ENCODE measurements around the gene MYLK4.
"Not testable (repeated sequence)": the region's sequence is repeated elsewhere in the genome, so short reads cannot be mapped to it uniquely, and the experiment has no call there.

MYLK4 gene

DNA sequence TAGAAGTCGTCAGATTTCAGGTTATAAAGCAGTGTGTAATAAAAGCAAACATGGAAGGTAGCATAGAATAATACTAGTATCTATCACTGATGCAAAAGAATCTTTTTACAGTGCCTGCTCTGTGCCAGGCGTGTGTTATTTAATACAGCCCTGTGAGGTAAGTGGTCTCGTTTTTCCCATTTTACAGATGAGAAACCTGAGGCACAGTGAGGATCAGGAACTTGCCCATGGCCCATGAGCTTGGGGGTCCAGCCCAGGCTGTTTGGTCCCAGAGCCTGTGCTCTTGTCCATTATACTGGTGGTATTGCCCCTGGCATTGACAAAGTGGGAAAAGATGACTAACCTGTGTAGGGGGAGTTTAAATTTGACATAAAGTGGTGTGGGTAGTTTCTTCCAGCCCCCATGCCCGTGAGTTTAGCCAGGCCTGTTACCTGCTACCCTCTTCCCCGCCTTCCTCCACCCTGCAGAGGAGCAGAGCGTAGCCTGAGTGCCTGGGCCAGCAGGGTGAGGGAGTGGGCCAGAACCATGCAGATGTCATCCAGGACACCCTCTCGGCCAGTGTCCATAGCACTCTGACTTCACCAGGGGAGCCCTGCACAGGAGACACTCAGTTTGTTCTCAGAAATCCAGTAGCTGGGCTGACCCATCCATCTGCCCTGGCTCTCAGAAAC is 31.1 kb upstream of the MYLK4 start:
- DNase-seq: peak in 1 of 10 donors; percentile 29
- intact Hi-C loops (cut with DNase I): no loop called here

DNA sequence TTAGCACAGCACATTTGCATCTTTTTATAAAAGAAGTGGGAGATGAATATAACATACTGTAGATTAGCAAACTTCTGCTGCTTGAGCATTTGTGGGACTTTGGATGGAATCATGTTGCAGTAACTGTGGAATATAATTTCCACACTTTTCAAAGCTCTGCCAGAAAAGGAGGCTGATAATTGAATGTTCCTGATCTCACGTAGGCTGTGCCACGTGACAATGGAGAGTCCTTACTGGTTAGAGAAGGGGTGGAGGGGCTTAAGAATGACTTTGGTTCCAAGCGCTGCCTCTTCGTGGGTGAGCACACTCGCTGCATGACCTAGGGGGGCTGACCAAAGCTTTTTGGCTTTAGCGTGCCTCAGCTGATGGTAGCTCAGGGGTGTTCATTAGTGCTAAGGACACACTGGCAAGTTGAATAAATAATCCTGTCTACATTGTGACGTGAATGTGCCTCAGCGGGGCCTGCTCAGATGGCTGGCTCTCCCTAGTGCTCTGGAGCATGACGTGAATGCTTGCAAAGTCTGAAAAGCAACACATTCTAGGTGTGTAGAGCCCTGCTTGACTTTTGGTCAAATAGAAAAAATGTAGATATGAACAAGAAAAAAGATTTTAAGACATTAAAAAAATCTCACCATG is 29.5 kb upstream of the MYLK4 start:
- intact Hi-C loops (cut with DNase I): no loop called here
- DNase-seq: no peak

DNA sequence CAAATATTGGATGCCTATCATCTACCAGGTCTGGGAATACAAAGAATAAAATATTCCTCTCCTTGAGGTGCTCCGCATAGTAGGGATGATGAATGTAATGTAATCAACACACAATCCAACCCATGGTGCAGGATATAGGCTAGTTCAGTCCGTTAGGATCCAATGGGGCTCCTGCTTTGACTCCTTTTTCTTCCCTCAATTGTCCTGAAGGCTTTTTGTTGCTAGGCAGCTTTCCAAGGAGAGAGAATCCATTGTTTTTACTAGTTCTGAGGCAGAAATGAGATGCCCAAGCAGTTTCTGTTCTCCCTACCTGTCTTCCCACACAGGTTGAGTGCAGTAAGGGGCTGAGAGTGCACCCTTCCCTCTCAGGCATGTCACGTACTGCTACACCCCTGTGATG is 26.5 kb upstream of the MYLK4 start:
- intact Hi-C loops (cut with DNase I): loop anchor here (10.0 kb wide), 2 partner anchors 58 to 158 kb away; no protein-coding TSS in a partner anchor
- no peak for DNase-seq

DNA sequence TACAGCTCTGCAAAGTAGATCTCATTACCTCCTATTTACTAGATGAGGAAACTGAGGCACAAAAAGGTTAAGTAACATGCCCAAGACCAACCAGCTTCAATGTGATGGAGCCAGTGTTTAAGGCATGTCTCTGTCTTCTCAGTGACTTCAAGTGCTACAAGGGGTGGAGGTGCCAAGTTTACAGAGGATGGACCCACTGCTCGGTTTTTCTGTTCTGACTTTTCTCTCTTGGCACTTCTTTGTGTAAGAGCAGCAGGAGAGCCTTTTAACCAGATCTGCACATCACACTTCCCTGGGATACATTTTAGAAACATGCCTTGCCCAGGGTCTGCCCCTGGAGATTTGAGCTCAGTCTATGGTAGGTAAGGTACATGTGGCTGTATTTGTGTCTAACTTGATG is 24.3 kb upstream of the MYLK4 start:
- intact Hi-C loops (cut with DNase I): loop anchor here (10.0 kb wide), 2 partner anchors 60 to 160 kb away; no protein-coding TSS in a partner anchor
- no peak for DNase-seq

DNA sequence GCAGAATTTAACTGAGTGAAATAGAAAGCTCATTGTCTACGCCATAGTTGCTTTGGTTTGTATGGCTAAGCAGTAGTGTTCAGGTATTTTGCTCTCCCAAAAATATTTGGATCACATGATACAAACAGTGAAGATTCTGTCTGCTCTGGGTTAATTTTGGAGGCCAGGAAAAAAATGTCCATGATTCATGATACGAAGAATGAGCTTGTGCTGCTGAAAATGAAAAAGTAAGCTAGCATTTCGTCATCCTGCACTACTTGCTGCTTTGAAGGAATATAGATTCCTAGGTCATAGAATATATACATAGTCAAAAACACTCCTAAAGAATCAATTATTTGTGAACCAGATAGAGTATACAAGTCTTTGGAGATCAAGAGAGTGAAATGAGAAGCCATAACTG is 22.7 kb upstream of the MYLK4 start:
- intact Hi-C loops (cut with DNase I): loop anchor here (10.0 kb wide), 2 partner anchors 61 to 161 kb away; no protein-coding TSS in a partner anchor
- DNase-seq: no peak

DNA sequence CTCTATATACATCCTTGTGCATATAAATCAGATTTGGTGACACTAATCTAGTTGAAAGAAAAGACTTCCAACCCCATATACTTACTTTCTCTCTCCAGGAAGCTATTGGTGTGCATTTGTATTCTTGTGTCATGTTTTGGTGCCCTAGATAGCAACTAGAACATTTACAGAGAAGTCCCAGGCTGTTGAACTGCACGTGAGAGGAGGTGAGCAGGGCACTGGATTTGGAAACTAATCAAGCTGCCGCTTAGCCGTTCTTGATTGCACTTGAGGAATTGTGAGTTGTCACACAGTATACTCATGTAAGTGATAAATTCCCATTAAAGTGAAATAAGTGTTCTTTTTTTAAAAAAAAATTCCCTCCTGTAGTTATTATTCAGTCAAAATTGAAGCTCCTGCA is 22.1 kb upstream of the MYLK4 start:
- intact Hi-C loops (cut with DNase I): loop anchor here (10.0 kb wide), 2 partner anchors 62 to 162 kb away; no protein-coding TSS in a partner anchor
- no peak for DNase-seq

DNA sequence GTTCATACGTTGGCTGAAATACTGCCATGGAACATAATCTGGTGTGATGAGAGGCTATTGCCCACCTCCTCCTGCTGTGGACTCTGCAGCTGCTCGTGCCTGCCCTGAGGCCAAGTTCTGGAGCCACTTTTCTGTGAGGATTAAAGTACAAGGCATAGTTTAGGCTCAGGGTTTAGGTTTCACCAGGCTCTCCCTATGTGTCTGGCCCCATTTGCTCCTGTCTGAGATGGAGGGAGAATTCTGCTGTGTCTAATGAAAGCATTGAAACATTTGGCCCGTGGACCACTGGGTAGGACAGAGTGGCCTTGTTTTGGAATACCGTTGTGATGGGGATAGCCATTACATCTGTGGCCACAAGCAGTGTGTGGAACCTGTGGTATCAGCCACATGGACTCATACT is 20.4 kb upstream of the MYLK4 start:
- no peak for DNase-seq

DNA sequence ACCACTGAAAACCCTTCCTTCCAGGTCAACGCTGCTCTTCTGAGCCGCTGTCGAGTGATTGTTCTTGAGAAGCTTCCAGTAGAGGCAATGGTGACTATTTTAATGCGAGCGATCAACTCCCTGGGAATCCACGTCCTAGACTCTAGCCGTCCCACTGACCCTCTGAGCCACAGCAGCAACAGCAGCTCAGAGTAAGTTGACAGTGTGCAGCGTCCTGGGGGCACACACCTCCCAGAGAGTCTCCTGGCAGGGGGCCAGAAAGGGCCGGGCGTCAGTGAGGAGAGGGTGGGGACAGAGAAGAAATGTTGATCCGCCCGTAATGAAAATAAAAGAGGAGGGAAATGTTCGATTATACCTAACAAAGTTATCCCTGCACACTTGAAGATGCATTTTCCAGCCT is 19.4 kb upstream of the MYLK4 start:
- DNase-seq: peak in 1 of 10 donors; percentile 87
- intact Hi-C loops (cut with DNase I): loop anchor here (10.0 kb wide), 2 partner anchors 65 to 165 kb away; no protein-coding TSS in a partner anchor

More for the DNA sequence above, 20.4 kb upstream of the MYLK4 start:
- intact Hi-C loops (cut with DNase I): loop anchor here (10.0 kb wide), 2 partner anchors 64 to 164 kb away; no protein-coding TSS in a partner anchor

DNA sequence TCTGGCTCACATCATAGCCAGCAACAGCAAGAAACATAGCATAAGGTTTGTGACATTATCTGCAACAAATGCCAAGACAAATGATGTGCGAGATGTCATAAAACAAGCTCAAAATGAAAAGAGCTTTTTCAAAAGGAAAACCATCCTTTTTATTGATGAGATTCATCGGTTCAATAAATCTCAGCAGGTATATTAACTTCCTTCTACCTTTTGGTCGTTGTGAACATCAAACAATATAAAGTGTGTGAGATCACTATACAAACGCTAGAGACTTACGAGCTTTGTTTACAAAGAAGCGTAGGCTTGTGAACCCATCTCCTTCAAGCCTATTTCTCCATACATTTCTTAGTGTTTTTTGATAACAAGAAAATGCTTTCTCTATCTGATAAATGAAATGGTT is 18.0 kb upstream of the MYLK4 start:
- intact Hi-C loops (cut with DNase I): no loop called here
- DNase-seq: no peak

DNA sequence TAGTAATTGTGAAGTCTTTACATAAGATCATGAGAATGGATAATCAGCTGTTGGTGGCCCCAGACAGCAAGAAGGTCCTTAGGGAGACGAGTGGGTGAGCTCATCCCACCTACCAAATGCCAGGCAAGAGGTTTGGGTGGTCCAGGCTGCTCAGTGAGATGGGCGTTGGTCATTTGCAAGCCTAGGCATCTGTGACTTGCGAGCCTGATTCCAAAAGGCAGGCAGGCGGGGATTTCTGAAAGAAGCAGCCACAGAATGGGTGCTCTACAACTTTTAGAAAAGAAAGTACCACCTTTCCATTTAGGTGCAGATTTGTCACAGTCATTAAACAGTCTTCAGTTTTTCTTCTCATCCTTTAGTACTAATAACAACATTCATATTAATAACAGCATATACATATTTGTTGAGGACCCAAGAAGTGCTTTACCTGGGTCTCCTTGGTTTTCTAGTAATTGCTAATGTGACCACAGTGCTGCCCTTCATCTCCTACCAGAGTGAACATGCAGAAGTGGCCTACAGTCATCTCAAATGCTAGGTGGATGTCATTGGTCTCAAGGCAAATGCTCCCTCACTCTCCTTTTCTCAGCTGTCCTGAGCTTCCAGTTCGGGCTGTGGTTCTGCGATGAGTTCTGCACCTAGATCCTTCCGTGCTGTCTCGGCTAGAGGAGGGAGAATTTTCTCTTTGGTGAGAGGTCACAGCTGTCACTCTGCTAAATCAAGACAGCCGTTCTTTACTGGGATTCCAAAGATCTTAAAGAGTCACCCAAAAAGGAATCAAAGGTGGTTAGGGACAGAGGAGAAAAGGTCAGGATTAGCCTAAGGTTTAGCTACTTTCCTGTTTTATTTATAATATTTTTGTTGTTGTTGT is 17.2 kb upstream of the MYLK4 start:
- intact Hi-C loops (cut with DNase I): no loop called here
- DNase-seq: no peak

DNA sequence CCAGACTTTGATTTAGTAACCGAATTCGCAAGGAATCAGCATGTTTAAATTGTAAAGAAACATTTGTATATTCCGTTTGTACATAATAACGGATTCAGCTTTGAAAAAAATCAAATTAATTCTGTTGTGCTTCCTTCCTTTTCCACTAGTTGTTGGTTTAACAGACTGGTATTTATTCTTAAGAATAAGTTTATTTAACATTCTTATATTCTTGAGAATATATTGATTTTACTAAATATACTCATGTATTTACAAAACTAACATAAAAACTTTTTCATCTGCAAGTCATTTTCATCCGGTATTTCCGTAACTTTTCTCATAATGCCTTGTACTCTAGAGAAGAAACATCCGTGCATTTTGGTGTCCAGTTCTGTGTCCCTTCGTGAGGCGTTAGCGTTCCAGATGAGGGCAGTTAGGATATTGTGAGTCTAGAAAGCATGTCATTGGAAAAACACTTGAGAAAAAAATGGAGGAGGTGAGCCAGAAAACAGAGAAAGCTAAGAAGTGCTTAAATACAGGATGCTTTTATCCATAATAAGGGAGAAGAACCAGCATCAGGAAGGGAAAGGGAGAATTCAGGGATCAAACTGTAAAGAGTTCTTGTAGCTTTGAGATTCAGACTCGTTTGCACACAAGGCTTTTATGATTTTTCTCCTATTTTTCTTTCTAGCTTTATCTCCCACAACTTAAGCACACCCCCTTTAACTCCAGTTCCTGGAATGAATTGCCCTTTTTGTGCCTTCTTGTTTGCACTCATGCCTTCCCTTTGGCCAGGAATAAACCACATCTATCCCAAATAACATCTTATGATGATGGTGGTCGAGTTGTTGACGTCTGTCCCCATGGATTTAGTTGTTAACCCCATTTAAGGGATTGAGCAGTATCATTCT is 16.3 kb upstream of the MYLK4 start:
- intact Hi-C loops (cut with DNase I): no loop called here
- DNase-seq: no peak

DNA sequence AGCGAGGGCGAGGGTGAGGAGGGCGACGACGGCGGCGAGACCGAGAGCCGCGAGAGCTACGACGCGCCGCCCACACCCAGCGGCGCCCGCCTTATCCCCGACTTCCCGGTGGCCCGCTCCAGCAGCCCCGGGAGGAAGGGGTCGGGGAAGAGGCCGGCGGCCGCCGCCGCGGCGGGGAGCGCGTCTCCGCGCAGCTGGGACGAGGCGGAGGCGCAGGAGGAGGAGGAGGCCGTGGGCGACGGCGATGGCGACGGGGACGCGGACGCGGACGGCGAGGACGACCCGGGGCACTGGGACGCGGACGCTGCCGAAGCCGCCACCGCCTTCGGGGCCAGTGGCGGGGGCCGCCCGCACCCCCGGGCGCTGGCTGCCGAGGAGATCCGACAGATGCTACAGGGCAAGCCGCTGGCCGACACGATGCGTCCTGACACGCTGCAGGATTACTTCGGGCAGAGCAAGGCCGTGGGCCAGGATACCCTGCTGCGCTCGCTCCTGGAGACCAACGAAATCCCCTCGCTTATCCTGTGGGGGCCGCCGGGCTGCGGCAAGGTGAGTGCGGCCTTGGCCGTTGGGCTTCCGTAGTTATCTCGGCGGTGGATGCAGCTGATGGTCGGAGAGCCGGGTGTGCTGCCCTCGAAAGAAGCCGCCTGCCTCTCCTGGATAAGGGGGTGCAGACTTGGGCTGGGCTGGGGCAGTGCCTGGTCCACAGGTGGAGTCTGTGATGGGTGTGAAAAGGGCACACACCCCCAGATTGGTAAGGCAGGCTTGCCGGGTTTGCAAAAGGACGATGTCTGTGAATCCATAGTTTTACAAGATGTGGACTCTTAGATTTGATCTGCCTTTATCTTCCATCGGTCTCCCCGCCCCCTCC is 15.4 kb upstream of the MYLK4 start:
- intact Hi-C loops (cut with DNase I): no loop called here
- peak in 5 of 10 donors; percentile 25 to 91 (median 37) for DNase-seq

DNA sequence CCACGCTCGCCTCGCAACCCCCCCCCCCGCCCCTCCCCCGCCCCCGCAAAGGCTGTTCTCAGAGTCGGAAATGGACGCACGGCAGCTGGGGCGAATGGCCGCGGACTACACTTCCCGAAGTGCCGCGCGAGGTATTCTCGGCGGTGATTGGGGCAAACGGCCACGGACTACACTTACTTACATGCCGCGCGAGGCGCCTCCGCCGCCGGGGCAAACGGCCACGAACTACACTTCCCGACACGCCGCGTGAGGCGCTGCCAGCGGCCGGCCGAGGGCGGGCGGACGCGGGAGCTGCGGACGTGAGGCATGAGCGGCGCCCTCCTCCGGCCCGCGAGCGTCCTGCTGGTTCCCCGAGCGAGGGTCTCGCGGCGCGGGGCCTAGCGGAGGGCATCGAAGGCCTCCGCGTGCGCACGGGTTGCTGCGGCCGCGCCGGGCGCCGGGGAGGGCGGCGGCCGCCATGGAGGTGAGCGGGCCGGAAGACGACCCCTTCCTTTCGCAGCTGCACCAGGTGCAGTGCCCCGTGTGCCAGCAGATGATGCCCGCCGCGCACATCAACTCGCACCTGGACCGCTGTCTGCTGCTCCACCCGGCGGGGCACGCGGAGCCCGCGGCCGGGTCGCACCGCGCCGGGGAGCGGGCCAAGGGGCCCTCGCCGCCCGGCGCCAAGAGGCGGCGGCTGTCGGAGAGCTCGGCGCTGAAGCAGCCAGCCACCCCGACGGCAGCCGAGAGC is 14.6 kb upstream of the MYLK4 start, which contains the start of gene WRNIP1:
WRNIP1 (plus strand) TSS at position 228 of the 730 bp plus-strand sequence; CDS start at position 458, 230 bp downstream.
- DNase-seq: peak; percentile 97 to 100 (median 99)
- intact Hi-C loops (cut with DNase I): no loop called here

DNA sequence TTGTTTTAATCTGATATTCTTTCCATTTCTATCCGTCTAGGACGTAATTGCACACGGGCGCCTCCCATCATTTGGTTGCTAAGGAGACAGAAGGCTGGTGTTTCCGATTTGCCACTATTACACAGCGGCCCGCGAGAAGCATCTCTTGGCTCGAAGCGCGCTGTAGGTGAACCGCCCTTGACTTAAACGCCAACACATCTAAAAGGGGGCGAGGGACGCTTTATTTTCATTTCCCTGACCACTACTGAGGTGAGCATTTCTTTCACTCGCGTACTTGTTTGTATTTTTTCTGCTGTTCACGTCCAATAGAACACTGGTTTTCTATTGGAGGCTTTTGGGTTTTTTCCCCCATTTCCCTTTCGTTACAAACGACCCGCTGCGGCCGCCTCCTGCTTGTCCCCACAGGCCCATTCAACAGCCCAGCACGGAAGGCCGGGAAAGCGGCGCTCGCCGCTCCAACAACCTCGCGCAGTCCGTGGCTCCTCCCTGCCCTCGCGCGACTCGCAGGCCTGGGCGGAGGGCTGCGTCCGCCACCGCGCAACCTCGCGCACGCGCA is 14.0 kb upstream of the MYLK4 start:
- intact Hi-C loops (cut with DNase I): no loop called here
- DNase-seq: peak in 8 of 10 donors; percentile 42 to 91 (median 58)

DNA sequence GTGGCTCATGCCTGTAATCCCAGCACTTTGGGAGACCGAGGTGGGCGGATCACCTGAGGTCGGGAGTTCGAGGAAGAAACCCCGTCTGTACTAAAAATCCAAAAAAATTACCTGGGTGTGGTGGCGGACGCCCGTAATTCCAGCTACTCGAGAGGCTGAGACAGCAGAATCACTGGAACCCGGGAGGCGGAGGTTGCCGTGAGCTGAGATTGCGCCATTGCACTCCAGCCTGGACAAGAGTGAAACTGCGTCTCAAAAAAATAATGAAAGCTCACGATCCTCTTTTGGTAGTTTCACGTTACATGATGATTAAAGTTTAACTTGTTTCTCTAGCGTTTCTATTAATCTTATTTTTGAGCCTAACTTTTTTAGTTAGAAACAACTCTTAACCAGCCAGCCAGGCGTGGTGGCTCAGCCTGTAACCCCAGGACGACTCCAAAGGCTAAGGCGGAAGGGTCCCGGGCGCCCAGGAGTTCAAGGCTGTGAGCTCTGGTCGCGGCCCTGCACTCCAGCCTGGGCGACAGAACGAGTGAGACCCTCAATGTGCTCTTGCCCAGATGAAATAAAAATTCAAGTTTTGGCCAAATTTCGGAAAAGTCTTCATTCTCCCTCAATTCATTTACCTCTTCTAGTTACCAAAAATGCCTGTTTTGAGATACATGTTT is 13.3 kb upstream of the MYLK4 start:
- intact Hi-C loops (cut with DNase I): no loop called here
- DNase-seq: peak in 1 of 10 donors; percentile 79

DNA sequence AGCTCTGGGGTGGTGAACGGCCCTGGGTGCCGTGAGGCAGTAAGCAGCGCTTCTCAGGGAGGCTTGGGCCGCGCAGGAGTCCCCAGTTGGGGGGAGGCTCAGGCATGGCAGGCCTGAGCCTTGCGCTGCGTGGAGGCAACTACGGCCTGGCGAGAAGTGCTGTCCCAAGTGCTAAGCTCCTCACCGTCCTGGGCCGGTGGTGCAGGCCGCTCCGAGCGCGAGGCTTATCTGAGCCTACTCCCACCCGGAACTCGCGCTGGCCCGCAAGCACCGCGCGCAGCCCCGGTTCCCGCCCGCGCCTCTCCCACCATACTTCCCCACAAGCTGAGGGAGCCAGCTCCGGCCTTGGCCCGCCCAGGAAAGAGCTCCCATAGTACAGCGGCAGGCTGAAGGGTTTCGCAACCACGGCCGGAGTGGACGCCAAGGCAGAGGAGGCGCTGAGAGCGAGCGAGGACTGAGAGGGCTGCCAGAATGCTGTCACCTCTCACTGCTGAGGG is 12.7 kb upstream of the MYLK4 start:
- peak in 1 of 10 donors; percentile 80 for DNase-seq
- intact Hi-C loops (cut with DNase I): no loop called here

DNA sequence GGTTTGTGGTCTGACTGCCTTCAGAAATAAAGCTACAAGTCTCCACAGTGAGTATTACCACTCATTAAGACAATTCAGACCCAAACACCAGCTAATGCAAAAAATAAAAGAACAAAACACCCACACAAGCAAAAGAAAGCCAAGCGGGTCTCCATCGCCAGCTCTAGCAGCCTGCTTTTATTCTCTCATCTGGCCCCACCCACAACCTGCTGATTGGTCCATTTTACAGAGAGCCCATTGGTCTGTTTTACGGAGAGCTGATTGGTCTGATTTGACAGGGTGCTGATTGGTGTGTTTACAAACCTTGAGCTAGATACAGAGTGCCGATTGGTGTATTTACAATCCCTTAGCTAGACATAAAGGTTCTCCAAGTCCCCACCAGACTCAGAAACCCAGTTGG is 12.1 kb upstream of the MYLK4 start:
- intact Hi-C loops (cut with DNase I); DNase-seq: not testable (repeated sequence)
